Activated naive CD4-positive, alpha-beta T cell treated with anti-CD3 and anti-CD28 coated beads, Interleukin-2, amount 50 U/mL, for 24 hours (primary cell): ENCODE results near the gene RTL1.

Source experiments
- H3K27ac Mint-ChIP-seq: one replicate; pipeline ENCODE4 v1.8.0; 2021; ENCODE audit warnings: mild to moderate bottlenecking, mixed read lengths
- H3K27me3 Mint-ChIP-seq: one replicate; pipeline ENCODE4 v1.8.0; 2021; ENCODE audit warnings: mixed read lengths
- H3K36me3 Mint-ChIP-seq: one replicate; pipeline ENCODE4 v1.8.0; 2021; ENCODE audit warnings: mixed read lengths
- H3K4me1 Mint-ChIP-seq: one replicate; pipeline ENCODE4 v1.8.0; 2021; ENCODE audit warnings: mixed read lengths
- H3K4me3 Mint-ChIP-seq: one replicate; pipeline ENCODE4 v1.8.0; 2021; ENCODE audit warnings: mild to moderate bottlenecking, mixed read lengths
- H3K9me3 Mint-ChIP-seq: one replicate; pipeline ENCODE4 v1.8.0; 2021; ENCODE audit warnings: mixed read lengths

RTL1 gene

DNA sequence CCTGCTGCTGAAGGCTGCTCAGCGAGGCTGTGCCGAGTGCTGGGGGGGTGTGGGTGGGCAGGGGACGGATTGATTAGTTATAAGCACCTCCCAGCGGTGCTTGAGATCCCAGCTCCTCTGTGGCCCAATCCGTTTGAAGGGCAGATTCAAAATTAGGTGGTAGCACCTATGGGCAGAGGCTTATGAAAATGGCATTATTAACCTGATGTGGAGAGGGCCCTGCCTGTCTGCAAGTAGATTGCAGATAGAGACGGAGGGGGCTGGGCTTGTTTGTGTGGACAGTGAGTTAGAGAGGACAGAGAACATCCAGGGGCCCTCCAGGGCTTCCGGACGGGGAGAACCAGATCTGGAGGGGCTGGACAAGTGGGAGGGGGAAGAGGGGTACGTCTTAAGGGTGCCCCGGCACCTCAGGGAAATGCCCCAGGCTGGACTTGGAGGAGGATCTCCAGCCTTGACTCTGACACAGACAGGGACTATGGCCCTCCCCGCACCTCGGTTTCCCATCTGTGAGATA is at the start of gene RTL1:
TSS of gene RTL1 (minus strand) at position 51 of the 514 bp plus-strand sequence. CDS start 18,934 bp downstream, outside the sequence.
- H3K27me3 Mint-ChIP-seq: peaks cover 29% of the 10 kb centered on the region
- H3K36me3 Mint-ChIP-seq: no peaks in the 10 kb centered on the region
- H3K4me1 Mint-ChIP-seq: no peaks in the 10 kb centered on the region
- no peak within 1 kb of the TSS for H3K27ac Mint-ChIP-seq
- no peaks in the 10 kb centered on the region for H3K9me3 Mint-ChIP-seq
- no peak within 1 kb of the TSS for H3K4me3 Mint-ChIP-seq

DNA sequence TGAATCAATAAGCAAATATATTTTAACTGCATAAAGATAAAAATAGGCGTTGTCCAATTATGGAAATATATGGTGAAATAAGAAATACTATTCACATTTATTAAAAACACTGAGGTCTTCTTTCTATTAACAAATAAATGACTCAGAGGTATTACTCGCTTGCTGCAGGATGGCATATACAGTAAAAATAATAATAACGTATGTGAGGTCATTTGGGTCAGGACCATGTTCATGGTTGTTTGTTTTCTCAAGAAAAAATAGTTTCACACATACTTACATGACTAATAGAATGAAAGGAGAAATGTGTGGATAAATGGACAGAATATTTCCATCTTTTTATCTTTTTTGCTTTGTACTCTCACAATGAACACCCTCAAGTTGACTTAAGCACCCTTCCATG is 46.5 kb upstream of the RTL1 start:
- H3K36me3 Mint-ChIP-seq: no peaks in the 10 kb centered on the region
- peaks cover 10% of the 10 kb centered on the region for H3K27me3 Mint-ChIP-seq
- no peaks in the 10 kb centered on the region for H3K9me3 Mint-ChIP-seq
- H3K4me3 Mint-ChIP-seq: no peak overlapping the region
- no peaks in the 10 kb centered on the region for H3K4me1 Mint-ChIP-seq
- no peak overlapping the region for H3K27ac Mint-ChIP-seq

DNA sequence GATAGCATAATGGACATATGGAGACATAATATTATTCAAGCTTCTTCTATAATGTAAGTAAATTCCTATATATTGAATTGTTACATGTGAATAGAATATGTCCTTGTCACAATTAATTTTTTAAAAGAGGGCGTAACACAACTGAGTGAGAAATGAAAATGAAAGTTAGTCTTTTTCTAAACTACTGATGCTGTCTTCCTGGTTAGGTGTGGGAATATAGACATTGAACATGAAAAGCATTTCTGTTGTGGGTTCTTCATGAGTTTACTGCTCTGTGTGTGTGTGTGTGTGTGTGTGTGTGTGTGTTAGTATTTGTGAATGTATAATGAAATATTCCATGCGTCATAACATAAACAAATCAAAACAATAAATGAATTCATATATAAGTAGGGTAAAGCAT is 40.5 kb upstream of the RTL1 start:
- H3K9me3 Mint-ChIP-seq: no peaks in the 10 kb centered on the region
- no peaks in the 10 kb centered on the region for H3K36me3 Mint-ChIP-seq
- H3K27me3 Mint-ChIP-seq: peaks cover 14% of the 10 kb centered on the region
- no peak overlapping the region for H3K4me3 Mint-ChIP-seq
- no peak overlapping the region for H3K27ac Mint-ChIP-seq
- H3K4me1 Mint-ChIP-seq: peaks cover 4% of the 10 kb centered on the region

DNA sequence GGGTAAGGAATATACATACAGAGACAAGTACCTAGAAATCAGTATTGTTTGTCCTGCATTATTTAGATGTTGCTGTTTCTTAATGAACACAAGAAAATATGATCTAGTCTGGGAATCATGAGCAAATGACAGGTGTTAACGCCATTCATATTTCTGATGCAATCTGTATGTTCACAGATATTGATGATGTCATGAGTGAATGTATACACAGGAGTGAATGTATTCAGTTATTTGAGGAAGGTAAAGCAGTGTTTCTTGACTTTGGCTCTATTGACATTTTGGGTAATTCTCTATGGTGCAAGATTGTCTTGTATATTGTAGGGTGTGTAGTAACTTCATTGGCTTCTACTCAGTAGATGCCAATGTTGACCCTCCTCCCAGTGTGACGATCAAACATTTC is 26.7 kb upstream of the RTL1 start:
- Mint-ChIP-seq H3K9me3 (peaks cover 18% of the 10 kb centered on the region), H3K4me1 (no peaks in the 10 kb centered on the region), H3K36me3 (no peaks in the 10 kb centered on the region), H3K4me3 (no peak overlapping the region), H3K27ac (no peak overlapping the region), H3K27me3 (peaks cover 17% of the 10 kb centered on the region)

DNA sequence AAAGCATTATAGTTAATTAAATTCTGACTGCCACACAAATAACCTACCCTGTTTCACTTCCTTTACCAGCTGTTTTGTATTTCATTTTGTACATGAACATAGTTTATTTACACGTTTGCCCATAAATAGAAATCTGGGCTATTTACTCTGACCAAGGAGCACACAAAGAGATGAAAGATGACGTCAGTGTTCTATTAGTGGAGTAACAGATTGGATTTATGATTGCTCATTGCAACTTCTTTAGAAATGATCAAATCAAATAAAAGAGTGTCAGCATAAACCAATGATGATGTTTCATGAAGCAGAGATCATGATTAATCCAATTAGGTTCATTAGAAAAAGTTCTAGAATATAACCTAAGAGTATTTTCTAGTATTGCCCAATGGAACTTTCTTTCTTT is 12.0 kb upstream of the RTL1 start:
- no peak overlapping the region for H3K27ac Mint-ChIP-seq
- no peak overlapping the region for H3K4me3 Mint-ChIP-seq
- no peaks in the 10 kb centered on the region for H3K9me3 Mint-ChIP-seq
- no peaks in the 10 kb centered on the region for H3K36me3 Mint-ChIP-seq
- no peaks in the 10 kb centered on the region for H3K4me1 Mint-ChIP-seq
- H3K27me3 Mint-ChIP-seq: peaks cover 5% of the 10 kb centered on the region

DNA sequence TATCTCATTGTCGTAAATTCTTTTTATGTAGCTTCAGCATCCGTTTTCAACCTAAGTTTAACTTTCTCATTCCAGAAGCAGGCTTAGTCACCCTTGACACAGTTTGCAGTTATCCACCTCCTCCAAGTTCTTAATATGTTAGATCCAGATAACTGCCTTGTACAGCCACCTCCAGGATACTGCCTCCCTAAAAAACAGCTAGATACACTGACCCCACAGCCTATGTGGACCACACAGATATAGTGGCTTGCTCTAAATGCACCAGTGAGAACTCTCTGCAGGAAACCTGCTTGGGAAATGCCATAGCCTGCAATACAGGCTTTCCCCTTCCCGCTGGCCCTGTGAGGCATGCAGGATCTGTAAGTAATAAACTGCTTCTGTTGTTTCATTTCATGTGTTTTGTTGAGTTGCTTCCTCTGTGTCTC is 11.1 kb upstream of the RTL1 start:
- H3K27me3 Mint-ChIP-seq: peaks cover 5% of the 10 kb centered on the region
- H3K4me1 Mint-ChIP-seq: no peaks in the 10 kb centered on the region
- no peaks in the 10 kb centered on the region for H3K36me3 Mint-ChIP-seq
- no peak overlapping the region for H3K4me3 Mint-ChIP-seq
- no peak overlapping the region for H3K27ac Mint-ChIP-seq
- H3K9me3 Mint-ChIP-seq: no peaks in the 10 kb centered on the region

DNA sequence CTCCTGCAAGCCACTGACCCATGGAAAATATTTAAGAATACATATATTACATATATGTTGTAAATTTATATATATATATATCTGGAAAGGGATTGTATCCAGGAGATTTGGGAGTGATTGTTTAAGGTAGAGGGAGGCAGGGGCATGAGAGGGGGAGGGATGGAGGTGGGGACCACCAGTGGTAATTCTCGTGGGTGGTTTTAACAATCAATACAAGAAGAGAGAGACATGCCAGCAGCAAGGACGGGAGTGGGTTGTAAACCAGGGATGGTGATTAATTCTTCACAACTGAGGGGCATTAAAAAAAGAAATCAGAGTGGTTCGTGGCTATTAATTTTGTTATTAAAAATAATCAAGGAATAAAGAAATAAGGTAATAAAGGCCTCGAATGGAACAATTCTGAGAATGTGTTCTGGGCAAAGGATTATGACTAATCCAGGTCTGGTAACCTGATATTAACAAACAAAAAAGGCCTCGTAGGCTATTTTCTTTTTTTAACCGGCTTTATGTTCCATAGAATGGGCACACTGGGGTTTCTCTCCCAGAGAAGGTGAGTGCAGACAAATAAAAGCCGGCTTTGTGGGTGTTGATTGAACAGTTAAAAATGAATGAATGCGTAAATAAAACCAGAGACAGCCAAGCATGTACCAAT is 8.3 kb upstream of the RTL1 start:
- Mint-ChIP-seq H3K27me3 (peaks cover 6% of the 10 kb centered on the region), H3K4me3 (no peak overlapping the region), H3K9me3 (no peaks in the 10 kb centered on the region), H3K36me3 (no peaks in the 10 kb centered on the region), H3K27ac (no peak overlapping the region), H3K4me1 (no peaks in the 10 kb centered on the region)

DNA sequence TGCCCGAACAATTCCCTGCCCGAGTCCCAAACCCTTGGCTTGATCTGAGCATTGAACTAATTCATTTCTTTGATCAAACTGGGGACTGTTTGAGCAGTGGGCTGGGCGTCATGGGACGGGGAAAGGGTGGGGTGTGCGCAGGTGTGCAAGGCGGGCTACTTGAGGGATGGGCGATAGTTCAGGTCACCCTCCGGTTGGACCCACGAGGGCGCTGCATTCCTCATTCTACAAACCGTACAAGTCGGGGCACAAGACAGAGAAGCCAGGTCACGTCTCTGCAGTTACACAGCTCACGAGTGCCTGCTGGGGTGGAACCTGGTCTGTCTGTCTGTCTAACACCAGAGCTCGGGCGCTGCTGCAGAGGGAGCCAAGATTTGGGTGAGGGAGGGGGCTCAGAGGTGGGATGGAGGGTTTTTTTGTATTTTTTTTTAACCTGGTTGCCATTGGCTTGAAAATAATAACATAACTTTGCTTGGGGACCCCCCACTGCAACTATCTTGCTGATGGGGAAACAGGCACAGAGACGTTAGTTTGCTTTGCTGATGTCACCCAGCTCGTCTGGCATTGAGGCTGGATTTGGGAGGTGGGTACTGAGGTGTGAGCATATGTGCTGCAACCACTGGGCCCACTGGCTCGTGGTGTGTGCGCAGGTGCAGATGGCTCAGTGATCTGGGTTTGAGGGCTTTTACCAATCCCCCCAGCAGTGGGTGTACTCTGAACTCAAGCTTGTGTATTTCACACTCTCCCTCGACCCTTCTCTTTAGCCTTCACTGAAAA is 7.6 kb upstream of the RTL1 start:
- H3K27me3 Mint-ChIP-seq: peaks cover 6% of the 10 kb centered on the region
- H3K4me3 Mint-ChIP-seq: no peak overlapping the region
- H3K27ac Mint-ChIP-seq: no peak overlapping the region
- H3K9me3 Mint-ChIP-seq: no peaks in the 10 kb centered on the region
- H3K36me3 Mint-ChIP-seq: no peaks in the 10 kb centered on the region
- no peaks in the 10 kb centered on the region for H3K4me1 Mint-ChIP-seq

DNA sequence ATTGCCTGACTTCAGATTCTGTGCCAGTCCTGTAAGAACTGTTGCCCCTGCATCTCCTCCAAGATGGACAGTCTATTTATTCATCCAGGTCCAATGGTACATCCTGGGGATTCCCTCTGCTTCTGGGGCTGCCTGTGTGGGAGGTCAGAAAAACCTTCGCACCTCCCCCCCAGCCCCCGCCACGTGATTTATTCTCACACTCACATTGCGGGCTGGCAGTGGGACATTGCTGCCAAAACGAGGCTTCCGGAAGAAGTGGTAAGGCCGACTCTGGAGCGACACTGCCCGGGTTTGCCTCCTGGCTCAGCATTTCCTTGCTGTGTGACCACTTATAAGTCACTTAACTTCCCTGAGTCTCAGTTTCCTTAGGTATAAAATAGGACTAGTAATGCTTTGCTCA is 5.9 kb upstream of the RTL1 start:
- H3K27ac Mint-ChIP-seq: no peak overlapping the region
- H3K27me3 Mint-ChIP-seq: peaks cover 7% of the 10 kb centered on the region
- H3K9me3 Mint-ChIP-seq: no peaks in the 10 kb centered on the region
- no peak overlapping the region for H3K4me3 Mint-ChIP-seq
- no peaks in the 10 kb centered on the region for H3K36me3 Mint-ChIP-seq
- no peaks in the 10 kb centered on the region for H3K4me1 Mint-ChIP-seq

DNA sequence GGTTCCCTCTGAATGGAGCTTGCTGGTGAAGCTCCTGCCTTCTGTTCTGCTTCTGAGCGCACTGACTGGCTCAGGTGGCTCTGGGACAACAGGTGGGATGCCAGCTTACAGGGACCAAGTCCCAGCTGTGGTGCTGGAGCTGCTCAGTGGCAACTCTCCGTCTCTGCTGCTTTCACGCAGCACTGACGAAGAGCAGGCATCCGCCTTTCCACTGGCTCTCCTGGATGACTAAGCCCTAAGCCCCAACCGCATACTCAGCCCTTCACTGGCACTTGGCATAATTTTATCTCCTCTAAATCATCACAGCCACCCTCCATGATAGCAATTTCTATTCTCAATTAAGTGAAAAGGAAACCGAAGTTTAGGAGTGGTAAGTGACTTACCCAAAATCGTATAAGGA is 3.7 kb upstream of the RTL1 start:
- H3K9me3 Mint-ChIP-seq: no peaks in the 10 kb centered on the region
- no peak overlapping the region for H3K4me3 Mint-ChIP-seq
- H3K27me3 Mint-ChIP-seq: peaks cover 14% of the 10 kb centered on the region
- H3K27ac Mint-ChIP-seq: no peak overlapping the region
- H3K4me1 Mint-ChIP-seq: no peaks in the 10 kb centered on the region
- no peaks in the 10 kb centered on the region for H3K36me3 Mint-ChIP-seq

DNA sequence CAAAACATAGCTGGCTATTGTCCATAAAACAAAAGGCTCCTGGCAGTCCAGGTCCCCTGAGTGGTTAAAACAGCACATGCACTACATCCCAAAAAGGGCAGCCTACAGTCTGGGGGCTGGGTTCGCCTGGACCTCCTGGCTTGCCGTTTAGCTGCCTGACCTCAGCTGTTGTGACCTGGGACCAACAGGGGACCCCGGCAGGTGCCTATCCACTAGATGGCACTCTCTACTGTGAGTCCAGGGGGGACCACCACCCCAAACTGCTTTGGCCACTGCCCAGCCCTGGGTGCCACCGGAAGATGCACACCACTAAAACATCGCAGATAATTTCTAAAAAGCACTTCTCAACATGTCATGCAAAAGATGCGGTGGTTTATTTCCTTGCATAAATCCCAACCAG is 2.9 kb upstream of the RTL1 start:
- Mint-ChIP-seq H3K36me3 (no peaks in the 10 kb centered on the region), H3K4me1 (no peaks in the 10 kb centered on the region), H3K9me3 (no peaks in the 10 kb centered on the region), H3K27ac (no peak overlapping the region), H3K27me3 (peaks cover 17% of the 10 kb centered on the region), H3K4me3 (no peak overlapping the region)

DNA sequence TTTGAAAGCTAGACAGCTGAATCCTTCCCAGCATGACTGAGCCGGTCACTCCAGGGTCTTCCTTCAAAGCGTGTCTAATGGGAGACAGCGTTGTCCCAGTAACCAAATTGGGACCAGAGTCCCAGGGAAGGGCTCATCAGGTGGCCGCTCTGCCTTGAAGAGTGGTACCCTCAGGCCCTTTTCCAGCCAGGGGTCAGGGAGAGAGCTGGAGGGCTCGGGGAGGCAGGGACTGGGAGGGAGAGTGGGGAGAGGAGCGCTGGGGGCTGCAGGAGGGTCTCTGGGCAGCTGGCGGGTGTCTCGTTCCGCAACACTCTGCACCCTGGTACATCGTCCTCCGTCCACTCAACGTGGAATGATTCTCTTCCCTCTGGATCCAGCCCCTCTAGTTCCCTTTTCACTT is 1.6 kb upstream of the RTL1 start:
- no peaks in the 10 kb centered on the region for H3K9me3 Mint-ChIP-seq
- H3K4me1 Mint-ChIP-seq: no peaks in the 10 kb centered on the region
- H3K27ac Mint-ChIP-seq: no peak overlapping the region
- no peak overlapping the region for H3K4me3 Mint-ChIP-seq
- peaks cover 23% of the 10 kb centered on the region for H3K27me3 Mint-ChIP-seq
- no peaks in the 10 kb centered on the region for H3K36me3 Mint-ChIP-seq

DNA sequence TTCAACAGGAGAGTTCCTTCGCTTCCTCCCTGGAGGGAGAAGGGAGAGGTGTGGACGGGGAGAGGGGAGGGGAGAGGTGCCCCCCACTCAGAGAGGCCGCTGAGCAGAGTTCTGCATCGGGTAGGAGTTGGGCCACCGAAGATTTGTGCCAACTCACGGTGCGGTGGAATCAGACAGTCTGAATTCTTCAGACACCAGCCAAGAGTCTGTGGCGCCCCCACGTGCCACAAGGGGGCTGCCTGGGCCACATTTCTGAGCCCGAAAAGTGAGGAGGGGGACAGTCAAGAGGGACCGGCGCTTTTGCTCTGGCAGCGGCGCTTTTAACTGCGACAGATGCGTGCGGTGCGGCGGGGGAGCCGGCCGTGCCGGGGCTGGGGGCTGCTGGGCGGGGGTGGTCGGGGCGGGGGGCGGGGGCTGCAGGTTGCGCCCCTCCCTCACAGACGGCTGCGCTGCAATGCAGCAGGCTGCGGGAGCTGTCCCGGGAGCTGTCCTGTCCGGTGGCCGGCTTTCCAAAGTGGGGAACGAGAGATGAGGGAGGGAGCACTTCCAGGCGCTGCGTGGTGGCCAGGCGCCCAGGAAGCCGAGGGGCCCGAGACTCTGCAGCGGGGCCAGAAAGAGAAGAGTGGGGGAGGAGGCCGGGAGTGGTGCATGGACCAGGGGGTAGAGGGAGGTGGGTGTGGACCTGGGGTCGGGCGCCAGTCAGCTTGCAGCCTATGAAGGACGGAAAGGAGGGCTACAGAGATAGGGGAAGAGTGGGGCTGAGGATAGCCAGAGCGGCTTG is 975 bp upstream of the RTL1 start:
- Mint-ChIP-seq H3K36me3 (no peaks in the 10 kb centered on the region), H3K4me1 (no peaks in the 10 kb centered on the region), H3K27ac (no peak overlapping the region), H3K27me3 (peaks cover 26% of the 10 kb centered on the region), H3K4me3 (no peak overlapping the region), H3K9me3 (no peaks in the 10 kb centered on the region)

DNA sequence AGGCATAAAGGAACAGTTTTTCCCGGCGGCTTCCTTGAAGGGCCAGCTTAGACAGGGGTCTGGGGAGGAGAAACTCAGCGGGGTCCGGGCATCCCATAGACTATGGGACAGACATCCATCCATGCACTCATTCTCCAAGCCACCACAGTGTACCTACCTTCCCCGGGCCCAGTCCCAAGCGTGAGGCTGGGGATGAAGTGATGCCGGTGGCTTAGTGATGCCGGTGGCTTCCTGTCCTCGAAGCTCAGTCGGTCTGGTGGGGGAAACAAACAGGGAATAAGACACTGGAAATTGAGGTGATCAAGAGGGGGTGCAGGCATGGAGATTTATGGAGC is 421 bp downstream of the RTL1 start:
- Mint-ChIP-seq H3K9me3 (no peaks in the 10 kb centered on the region), H3K4me3 (no peak overlapping the region), H3K27me3 (peaks cover 29% of the 10 kb centered on the region), H3K27ac (no peak overlapping the region), H3K4me1 (no peaks in the 10 kb centered on the region), H3K36me3 (no peaks in the 10 kb centered on the region)

DNA sequence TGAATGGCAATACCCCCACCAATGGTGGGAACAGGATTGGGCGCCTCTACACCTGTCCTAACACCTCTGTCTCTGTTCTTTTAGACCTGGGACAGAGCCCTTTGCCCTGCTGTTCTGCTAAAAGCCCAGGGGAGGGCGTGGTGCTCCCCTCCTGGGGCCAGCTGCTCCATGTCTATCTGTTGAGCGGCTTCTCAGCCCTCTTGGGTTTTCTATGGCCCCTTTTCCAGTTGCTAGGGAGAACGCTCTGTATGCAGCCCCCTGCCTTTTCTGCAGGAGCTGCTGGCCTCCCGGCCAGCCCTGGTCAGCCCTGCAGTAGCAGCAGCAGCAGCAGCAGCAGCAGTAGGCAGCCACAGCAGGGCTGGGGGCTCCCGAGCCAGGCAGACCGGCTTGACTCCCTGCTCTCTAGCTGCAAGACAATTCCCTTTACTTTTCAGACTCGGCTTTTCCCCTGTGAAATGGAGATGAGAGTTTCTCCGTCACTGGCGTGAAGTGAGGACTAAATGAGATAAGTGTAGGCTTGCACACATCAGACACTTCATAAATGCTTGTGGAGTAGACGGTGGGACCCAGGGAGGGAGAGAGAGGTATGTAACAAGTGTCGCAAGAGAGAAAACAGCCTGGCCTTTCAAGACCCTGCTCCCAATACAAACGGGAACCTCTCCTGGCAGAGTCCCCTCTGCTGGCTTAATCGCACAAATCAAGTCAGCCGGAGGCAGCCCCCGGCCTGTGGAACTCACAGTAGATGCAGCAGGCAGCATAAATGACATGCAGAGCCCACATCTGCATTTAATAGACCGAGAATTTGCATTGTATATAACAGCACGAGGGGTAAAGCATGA is 1.0 kb downstream of the RTL1 start:
- H3K27me3 Mint-ChIP-seq: peaks cover 29% of the 10 kb centered on the region
- no peaks in the 10 kb centered on the region for H3K36me3 Mint-ChIP-seq
- H3K27ac Mint-ChIP-seq: no peak overlapping the region
- H3K4me1 Mint-ChIP-seq: no peaks in the 10 kb centered on the region
- H3K4me3 Mint-ChIP-seq: no peak overlapping the region
- no peaks in the 10 kb centered on the region for H3K9me3 Mint-ChIP-seq
